NCI-H1092 treated with DMSO at 0.1 percent for 48 hours (cell line): ENCODE data around the gene C14orf93.
A peak's percentile ranks its signal among the peaks of the same experiment; 100 is the strongest.

Experiments used
- DNase-seq: peaks from one replicate; lab custom pipeline; 2025; lab: John Stamatoyannopoulos, UW

Gene C14orf93

GRCh38 chr14:23009939-23010726 is at the start of gene C14orf93:
Gene C14orf93 (minus strand): TSS chr14:23010143. CDS start chr14:22999023, 11,120 bp downstream.
- DNase-seq, result peak; percentile 83

- no peak for DNase-seq
Measured at GRCh38 chr14:23058654-23059504, 48.9 kb upstream of the C14orf93 start.

- DNase-seq, result no peak
Measured at GRCh38 chr14:23057757-23058653, 48.1 kb upstream of the C14orf93 start.

- DNase-seq, result no peak
Measured at GRCh38 chr14:23056956-23057756, 47.2 kb upstream of the C14orf93 start, which contains the start of gene CDH24. Gene CDH24 (minus strand): TSS chr14:23057520. CDS start chr14:23055733, 1,787 bp downstream.

- DNase-seq, result no peak
Measured at GRCh38 chr14:23056145-23056955, 46.4 kb upstream of the C14orf93 start.

- DNase-seq, result no peak
Measured at GRCh38 chr14:23055621-23056144, 45.7 kb upstream of the C14orf93 start.

- no peak for DNase-seq
Measured at GRCh38 chr14:23055147-23055550, 45.2 kb upstream of the C14orf93 start.

- no peak for DNase-seq
Measured at GRCh38 chr14:23054000-23054811, 44.3 kb upstream of the C14orf93 start.

- no peak for DNase-seq
Measured at GRCh38 chr14:23053426-23053825, 43.5 kb upstream of the C14orf93 start.

- no peak for DNase-seq
Measured at GRCh38 chr14:23052671-23053070, 42.7 kb upstream of the C14orf93 start.

GRCh38 chr14:23052182-23052623 is 42.3 kb upstream of the C14orf93 start:
- DNase-seq, result no peak

GRCh38 chr14:23051141-23052057 is 41.5 kb upstream of the C14orf93 start:
- DNase-seq, result no peak

GRCh38 chr14:23049011-23049410 is 39.1 kb upstream of the C14orf93 start:
- DNase-seq, result no peak

- no peak for DNase-seq
Measured at GRCh38 chr14:23047751-23048693, 38.1 kb upstream of the C14orf93 start.

GRCh38 chr14:23047034-23047634 is 37.2 kb upstream of the C14orf93 start:
- no peak for DNase-seq
